GM21390 (cell line): ENCODE measurements around the gene AP2A2.

Experiments used
- ATAC-seq: cut with Tn5 transposase; IDR thresholded peaks from one replicate; pipeline ENCODE4 v1.9.1; 2021; ENCODE audit not compliant: unreplicated experiment

Gene AP2A2

GRCh38 chr11:1038921-1039320 lies 113.3 kb downstream of the AP2A2 start:
- no peak for ATAC-seq

DNA sequence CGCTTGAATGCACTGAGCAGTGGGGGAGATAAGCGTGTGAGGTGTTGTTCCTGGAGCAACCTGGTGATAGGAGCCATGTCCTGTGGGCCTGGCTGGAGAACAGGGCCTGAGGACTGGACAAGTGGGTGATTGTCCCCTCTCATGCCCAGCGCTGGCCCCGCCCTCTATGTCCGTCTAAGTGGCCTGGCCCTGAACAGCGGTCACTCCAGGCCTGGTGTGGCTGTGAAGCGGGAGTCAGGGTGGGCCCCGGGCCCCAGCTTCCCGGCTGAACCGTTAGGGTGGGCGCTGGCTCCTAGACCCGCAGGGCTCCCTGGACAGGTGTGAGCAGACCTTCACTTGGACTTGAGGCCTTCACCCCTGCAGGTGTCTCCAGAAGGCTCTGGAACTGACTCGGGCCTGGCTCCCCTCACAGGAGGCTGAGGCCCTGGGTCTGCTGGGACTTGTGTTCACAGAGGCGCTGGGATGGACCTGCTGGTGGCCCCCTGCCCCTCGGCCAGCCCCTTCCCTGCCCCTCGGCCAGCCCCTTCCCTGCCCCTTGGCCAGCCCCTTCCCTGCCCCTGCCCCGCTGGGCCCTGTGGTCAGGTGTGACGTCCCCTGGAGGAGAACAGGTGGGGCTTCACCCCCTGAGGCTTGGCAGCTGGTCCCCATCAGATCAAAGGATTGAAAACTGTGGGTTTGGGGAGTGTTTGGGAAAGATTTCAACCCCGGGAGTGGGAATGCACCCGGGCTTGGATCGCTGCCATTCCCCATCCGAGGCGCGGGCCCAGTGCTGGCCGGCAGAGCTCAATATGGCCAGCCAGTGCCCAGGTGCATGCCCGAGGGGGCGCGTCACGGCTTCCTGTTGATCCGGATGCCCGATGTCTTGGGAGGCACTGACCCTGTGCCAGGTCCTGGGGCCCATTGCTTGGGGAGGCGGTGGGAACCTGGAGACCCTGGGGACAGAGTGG lies 114.1 kb downstream of the AP2A2 start:
- no peak for ATAC-seq

GRCh38 chr11:1040428-1041148 lies 114.9 kb downstream of the AP2A2 start:
- no peak for ATAC-seq

DNA sequence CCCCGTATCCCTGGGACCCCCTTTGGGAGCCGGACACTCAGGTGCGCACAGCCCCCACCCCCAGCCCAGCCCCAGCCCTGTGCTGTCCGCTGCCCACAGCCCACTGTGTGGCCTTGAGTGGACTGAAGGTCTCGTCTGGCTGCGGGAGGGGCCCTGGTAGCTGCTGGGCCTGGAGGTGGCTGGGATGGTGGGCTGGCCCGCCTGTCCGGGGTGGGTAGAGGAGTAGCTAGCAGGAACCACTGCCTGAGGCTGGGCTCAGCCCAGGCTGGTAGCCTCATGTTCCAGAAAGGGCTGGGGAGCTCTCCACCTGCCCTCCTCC lies 115.4 kb downstream of the AP2A2 start:
- no peak for ATAC-seq

DNA sequence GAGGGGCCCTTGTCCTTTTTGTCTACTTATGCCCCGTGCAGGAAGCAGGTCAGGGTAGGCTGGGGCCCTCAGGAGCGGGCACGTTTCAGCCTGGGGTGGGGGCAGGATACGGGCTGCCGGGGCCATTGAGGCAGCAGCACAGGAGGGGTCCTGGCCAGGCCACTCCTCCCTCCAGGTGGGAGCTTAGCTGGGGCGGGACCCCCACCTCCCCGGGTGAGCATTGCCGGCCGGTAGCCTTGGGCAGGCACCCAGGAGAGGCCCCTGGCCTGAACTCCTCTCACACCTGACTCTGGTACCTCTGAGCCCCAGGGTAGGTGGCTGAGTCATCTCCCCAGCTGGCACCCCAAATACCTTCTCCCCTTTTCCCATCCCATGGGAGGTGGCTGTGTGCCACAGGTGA lies 115.8 kb downstream of the AP2A2 start:
- no peak for ATAC-seq

DNA sequence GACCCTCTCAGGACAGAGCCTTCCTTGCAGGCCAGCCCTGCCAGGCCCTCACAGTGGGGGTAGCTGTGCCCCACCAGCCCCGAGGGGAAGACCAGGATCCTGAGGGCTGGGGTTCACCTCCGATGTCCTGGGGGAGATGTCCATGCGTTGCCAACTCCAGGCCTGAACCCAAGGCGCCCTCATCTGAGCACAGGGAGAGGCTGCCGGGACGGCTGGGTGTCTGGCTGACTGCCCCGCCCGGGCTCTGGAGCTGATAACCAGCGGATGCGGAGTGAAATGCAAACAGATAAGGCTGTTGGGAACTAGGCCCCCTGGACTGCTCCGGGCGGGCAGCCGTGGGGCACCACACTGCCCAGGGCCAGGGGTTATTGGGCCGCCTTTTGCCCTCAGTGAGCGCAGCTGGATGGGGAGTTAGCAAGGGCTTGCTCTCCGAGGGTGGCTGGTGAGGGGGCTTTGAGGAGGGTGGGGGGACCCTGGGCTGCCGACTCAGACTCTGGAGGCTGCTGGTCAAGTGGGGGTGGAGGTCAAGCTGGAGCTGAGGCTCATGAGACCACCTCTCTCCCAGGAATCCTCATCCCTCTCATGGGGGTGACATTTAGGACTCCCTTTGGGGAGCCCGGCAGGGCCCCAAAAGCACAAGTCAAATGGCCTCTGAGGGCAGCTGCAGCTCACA lies 116.4 kb downstream of the AP2A2 start:
- ATAC-seq, result no peak

DNA sequence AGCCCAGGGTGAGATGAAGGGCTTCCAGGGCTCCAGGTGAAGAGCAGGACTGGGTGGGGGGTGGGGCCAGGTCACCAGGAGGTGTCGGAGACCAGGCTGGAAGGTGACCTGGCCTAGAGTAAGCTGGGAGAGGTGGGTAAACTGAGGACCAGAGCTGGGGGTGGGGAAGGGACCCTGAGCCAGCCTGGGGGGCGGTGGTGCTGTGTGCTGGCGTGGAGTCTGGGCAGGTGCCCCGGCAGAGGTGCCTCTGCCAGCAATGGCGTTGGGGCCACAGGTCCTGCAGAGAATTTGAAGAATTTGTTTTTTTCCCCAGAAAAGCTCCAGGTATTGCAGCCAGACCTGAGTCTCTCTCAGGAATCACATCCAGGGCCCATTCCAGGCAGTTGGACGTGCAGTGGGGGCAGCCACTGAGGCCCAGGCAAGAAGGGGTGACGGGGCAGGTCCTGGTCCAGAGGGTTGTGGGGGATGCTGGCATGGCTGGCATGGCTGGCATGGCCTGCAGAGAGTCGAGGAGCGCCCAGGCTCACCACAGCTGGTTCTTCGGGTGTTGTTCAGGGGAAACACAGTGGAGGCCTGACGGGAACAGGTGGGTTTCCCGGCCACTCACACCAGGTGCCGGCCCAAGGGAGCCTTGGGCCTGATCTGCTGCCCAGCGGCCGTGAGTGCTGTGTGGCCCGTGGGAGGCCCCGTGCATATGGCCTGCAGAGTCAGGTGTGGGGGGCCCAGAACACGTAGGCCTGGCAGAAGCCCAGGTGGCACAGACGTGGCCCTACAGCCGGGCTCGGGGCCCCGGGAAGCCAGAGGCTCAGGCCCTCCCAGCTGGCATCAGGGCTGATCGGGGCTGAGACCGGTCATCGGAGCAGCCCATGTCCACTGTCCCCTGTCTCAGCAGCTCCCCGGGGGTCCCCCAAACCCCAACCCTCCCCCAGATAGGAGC lies 117.2 kb downstream of the AP2A2 start:
- ATAC-seq, result no peak

GRCh38 chr11:1043563-1044096 lies 118.0 kb downstream of the AP2A2 start:
- ATAC-seq, result no peak

DNA sequence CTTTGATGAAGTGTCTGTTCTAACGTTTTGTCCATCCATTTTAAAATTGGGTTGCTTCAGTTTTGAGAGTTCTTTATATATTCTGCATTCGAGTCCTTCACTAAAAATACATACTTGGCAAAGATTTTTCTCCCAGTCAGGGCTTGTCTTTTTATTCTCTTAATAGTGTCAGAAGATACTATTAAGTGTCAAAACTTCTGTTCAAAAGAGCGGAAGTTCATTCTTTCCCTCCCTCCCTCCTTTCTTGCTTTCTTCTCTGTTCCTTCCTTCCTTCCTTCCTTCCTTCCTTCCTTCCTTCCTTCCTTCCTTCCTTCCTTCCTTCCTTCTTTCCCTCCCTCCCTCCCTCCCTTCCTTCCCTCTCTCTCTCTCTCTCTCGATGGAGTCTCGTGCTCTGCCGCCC lies 118.5 kb downstream of the AP2A2 start:
- no peak for ATAC-seq

DNA sequence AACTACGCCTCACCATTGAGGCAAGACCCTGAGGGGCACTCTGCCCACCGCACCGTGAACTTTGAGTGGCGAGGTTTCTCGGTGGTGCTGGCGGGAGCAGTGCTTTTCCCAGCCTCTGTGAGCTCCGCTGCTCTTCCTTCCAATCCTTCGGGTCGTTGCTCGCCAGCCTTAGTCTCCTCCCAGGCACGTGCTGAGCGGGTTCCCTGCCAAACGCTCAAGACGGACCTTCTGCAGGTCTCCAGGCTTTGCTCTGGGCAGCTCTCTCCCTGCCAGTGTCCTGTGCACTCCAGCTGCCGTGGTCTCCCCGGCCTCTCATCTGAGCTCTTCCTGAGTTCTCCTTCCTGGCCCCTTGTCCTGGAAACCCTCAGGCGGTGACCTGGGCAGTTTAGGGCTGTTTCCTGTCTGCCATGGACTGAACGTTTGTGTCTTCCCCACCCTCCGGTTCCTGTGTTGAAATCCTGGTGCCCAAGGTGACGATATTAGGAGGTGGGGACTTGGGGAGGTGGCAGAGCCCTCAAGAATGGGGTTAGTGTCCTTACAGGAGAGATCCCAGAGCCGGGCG lies 122.0 kb downstream of the AP2A2 start:
- ATAC-seq, result no peak

DNA sequence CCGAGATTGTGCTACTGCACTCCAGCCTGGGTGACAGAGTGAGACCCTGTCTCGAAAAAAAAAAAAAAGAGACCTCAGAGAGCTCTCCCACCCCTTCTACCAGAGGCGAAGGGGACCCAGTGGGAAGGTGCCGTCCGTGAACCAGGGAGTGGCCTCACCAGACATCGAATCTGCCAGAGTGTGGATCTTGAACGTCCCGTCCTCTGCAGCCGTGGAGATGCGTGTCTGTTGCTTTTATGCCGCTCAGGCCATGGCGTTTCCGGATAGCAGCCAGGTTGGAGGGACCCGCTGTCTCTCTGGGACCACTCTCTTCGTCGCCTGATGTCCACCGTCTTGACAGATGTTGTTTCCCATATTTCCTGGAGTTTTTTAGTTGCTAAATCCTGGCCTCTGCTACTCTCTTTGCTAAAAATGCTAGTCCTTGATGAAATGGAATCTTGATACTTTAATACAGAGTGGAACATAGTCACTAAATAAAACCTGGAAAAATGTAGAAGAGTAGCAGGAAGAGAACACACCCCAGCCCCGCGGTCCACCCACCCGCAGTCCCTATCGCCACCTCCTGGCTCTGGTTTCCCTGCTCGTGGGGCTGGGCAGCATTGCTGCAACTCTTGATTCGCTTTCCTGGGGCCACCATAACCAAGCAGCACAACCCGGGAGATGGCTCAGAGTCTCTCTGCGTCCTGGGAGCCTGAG lies 122.9 kb downstream of the AP2A2 start:
- no peak for ATAC-seq

DNA sequence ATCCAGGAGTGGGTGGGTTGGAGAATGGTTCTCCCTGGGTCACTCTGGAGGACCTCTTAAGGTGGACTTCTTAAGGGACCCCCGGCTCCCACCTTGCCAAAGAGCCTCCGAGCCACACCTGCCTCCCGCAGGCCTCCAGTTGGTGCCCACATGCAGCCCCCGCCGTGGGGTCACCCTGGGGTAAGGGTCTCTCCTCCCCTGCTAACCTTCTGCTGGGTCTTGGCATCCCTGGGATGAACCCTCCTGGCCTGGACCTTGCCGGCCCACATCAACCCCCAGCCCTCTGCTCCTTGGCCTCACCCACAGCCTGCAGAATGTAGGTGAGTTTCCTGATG lies 123.4 kb downstream of the AP2A2 start:
- ATAC-seq, result no peak

- ATAC-seq, result no peak
Measured at GRCh38 chr11:1049431-1049891, 123.8 kb downstream of the AP2A2 start.

DNA sequence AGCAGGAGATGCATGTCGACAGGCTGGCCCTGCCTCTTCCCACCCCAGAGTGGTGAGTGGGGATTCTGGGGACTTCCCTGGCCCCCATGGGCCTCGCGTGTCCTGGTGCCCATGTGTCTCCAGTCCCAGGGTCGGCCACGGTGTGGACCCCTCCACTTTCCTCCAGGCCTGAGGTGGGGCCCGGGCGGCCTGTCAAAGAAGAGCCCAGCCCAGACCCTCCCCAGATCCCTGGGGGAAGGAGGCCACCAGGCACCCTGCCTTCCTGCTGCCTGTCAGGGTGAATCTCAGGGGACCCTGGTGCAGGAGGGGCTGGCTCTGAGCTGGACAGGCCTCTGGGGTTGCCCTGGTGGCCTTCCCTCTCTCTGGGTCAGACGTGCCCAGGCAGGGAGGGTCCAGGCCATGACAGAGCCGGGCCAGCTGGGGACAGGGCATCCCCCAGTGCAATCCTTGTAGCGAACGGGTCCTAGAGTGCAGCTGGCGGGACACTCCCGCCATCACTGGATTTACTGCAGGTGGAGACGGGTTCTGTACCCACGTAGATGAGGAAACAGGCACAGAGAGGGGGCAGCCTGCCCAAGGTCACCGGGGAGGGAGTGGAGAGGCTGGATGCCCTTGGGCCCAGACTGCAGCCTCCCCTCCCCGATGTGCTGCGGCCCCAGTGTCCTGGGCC lies 124.4 kb downstream of the AP2A2 start:
- ATAC-seq, result no peak

DNA sequence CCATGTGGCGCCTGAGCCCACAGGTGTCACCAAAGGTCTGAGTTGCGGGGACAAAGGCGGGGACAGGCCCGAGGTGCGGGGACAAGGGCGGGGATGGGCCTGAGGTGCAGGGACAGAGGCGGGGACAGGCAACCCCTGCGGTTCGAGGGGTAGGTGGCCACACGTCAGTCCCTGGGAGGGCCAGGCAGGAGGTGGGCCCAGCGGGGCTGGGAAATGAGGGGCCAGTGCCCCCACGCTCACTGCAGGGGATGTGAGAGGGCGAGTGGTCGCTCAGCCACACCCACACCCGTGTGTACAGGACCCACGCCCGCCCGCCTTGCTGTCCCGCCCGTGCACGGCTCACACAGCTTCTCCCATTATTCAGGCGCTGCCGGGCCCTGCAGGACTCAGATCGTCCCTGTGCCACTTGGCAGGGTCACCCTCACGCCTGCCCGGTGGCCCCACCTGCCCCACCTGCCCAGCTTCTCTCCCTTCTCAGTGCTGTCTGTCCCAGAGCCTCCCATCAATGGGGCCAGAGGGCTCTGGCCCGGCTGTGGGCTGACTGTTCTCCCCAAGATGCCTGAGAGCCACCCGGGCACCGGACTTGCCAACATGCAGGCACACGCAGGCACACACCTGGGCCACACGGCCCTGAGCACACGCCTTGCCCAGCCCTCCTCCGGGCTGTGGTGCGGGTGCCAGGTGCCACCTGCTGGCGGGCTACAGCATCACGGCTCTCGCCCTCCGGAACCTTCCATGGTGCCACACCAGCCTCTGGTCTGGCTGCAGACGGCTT lies 125.1 kb downstream of the AP2A2 start:
- peak; percentile 75 for ATAC-seq

DNA sequence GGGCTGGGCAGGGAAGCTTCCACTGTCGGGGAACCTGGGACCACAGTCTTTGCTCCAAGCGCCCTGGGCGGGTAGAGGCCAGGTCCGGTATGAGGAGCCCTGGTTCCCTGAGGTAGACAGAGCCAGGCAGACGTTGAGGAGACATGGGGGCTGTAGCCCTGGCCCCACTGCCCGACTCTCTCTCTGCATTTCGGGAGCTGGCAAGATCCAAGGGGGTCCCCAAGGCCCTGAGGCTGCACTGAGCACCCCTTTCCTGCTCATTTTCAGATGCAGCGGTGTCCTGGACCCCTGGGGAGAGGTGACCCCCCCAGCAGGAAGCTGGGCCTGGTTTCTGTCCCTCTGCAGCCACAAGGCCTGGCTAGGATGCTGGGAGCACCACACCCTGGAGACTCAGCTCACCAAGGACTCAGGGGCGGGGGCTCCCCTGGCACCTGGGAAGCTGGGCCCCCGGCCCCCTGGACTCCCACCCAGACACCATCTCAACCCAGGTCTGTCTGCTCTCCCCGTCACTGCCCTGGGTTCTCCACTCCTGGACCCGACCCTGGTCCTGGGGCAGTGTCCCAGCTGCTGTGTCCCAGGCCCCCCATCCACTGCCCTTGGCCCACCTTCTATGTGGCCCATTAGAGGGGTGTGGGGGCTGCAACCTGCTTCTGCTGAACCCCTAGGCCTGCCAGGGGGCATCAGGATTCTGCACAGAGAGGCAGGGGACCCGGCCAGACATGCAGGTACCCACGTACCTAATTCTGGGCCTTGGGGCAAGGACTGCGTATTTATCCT lies 125.9 kb downstream of the AP2A2 start:
- ATAC-seq, result no peak
